Endothelial cell of umbilical vein (primary cell): ENCODE results near the gene PDPN. TPM values are rescaled to one million over a fixed set of nuclear protein-coding genes. Genes with fewer than 3 reads are reported as not detected.

Source experiments
- BruUV-seq: library from RNA; stranded (reverse); fragments of 400-500 nt; replicated peaks from 2 replicates; lab custom pipeline; 2021; lab: Mats Ljungman, UMichigan
- CTCF ChIA-PET: fragments of 300-600, 350-600 bp; sonication (Branson Sonifier 250); formaldehyde crosslinking; loops from one replicate; lab custom pipeline; 2021; ENCODE audit warnings: antibody characterized with exemption, inconsistent platforms; lab: Charles Lee
- POLR2A ChIA-PET: fragments of 300-600, 350-600 bp; sonication (Branson Sonifier 250); formaldehyde crosslinking; loops from one replicate; lab custom pipeline; 2021; ENCODE audit warnings: antibody characterized with exemption, inconsistent platforms; lab: Charles Lee
- DNase-seq: peaks from one replicate; pipeline ENCODE4 v3.0.0-alpha.2; 2011; ENCODE audit warnings: low read depth, low spot score
- FAIRE-seq: peaks from 2 replicates; lab custom pipeline; 2011; peaks lifted over from hg19 to GRCh38; lab: Jason Lieb, UNC
- H2AFZ ChIP-seq: 2 replicates; pipeline ENCODE4 v1.6.0; 2012; ENCODE audit warnings: low read depth, low read length, control low read depth, inconsistent platforms
- H3K27ac ChIP-seq: 2 replicates; pipeline ENCODE4 v1.5.1; 2011; ENCODE audit warnings: low read depth, mild to moderate bottlenecking, control low read depth, low read length, moderate library complexity; ENCODE audit not compliant: insufficient read depth
- H3K27me3 ChIP-seq, 2 experiments: 2 replicates each; pipeline versions ENCODE4 v1.6.0 to v1.6.1; 2011; ENCODE audit warnings: low read length in 2 of 2, mixed read lengths in 1 of 2; ENCODE audit not compliant: control insufficient read depth in 2 of 2, insufficient read depth in 2 of 2
- H3K36me3 ChIP-seq, 2 experiments: 2 replicates in 1 of 2; 3 replicates in 1 of 2; pipeline ENCODE4 v1.5.1; 2011; ENCODE audit warnings: low read length in 2 of 2, mild to moderate bottlenecking in 1 of 2, moderate library complexity in 1 of 2; ENCODE audit not compliant: control insufficient read depth in 2 of 2, insufficient read depth in 2 of 2; ENCODE audit errors: extremely low read depth in 1 of 2
- H3K4me1 ChIP-seq: 3 replicates; pipeline ENCODE4 v1.5.1; 2011; ENCODE audit warnings: mild to moderate bottlenecking, low read length; ENCODE audit not compliant: control insufficient read depth, insufficient read depth; ENCODE audit errors: extremely low read depth
- H3K4me2 ChIP-seq: 2 replicates; pipeline ENCODE4 v1.6.1; 2011; ENCODE audit warnings: low read length, control low read depth, mixed read lengths; ENCODE audit not compliant: insufficient read depth
- H3K4me3 ChIP-seq, 3 experiments: fragments of 200-600 bp in 1 of 3; sonication (generic), shearing (Covaris generic) in 1 of 3; replicated peaks in 1 of 3; 2 replicates each; pipeline ENCODE4 v1.5.1; 2011 to 2016; ENCODE audit warnings: control low read depth in 3 of 3, low read length in 3 of 3, mild to moderate bottlenecking in 2 of 3, inconsistent platforms in 1 of 3, low read depth in 1 of 3, moderate library complexity in 1 of 3; ENCODE audit not compliant: insufficient read depth in 1 of 3
- H3K79me2 ChIP-seq: 2 replicates; pipeline ENCODE4 v1.6.0; 2012; ENCODE audit warnings: low read length, inconsistent platforms; ENCODE audit not compliant: control insufficient read depth, insufficient read depth
- H3K9ac ChIP-seq: replicated peaks from 2 replicates; pipeline ENCODE3; 2011; ENCODE audit warnings: low read length, control low read depth; ENCODE audit not compliant: insufficient read depth; ENCODE audit errors: extremely low read depth
- H3K9me1 ChIP-seq: replicated peaks from 3 replicates; pipeline ENCODE4 v1.6.0; 2011; ENCODE audit warnings: mild to moderate bottlenecking, low read length; ENCODE audit not compliant: control insufficient read depth, insufficient read depth; ENCODE audit errors: extremely low read depth
- H3K9me3 ChIP-seq: replicated peaks from 2 replicates; pipeline ENCODE4 v1.5.1; 2012; ENCODE audit warnings: low read length, inconsistent platforms; ENCODE audit not compliant: control insufficient read depth, insufficient read depth
- H4K20me1 ChIP-seq: replicated peaks from 2 replicates; pipeline ENCODE3; 2011; ENCODE audit warnings: mild to moderate bottlenecking, low read length; ENCODE audit not compliant: control insufficient read depth, insufficient read depth; ENCODE audit errors: extremely low read depth
- CTCF ChIP-seq, 2 donors: IDR thresholded peaks; 1 replicate in 1 of 2; 2 replicates in 1 of 2; pipeline ENCODE4 v1.5.1; 2011; ENCODE audit warnings: low read length in 2 of 2, mild to moderate bottlenecking in 2 of 2, moderate library complexity in 2 of 2, control low read depth in 1 of 2, inconsistent platforms in 1 of 2, low read depth in 1 of 2; ENCODE audit not compliant: insufficient read depth in 1 of 2; ENCODE audit errors: extremely low read depth in 1 of 2
- EZH2 ChIP-seq: IDR thresholded peaks from 2 replicates; pipeline ENCODE4 v1.6.1; 2012; ENCODE audit warnings: borderline replicate concordance, low read depth, mild to moderate bottlenecking, moderate library complexity, low read length, inconsistent platforms; ENCODE audit not compliant: severe bottlenecking
- FOS ChIP-seq: IDR thresholded peaks from 2 replicates; pipeline ENCODE4 v1.6.1; 2011; ENCODE audit warnings: mild to moderate bottlenecking, low read length, moderate library complexity, borderline replicate concordance; ENCODE audit not compliant: insufficient read depth
- GATA2 ChIP-seq: IDR thresholded peaks from 2 replicates; pipeline ENCODE4 v1.7.0; 2011; ENCODE audit warnings: low read depth, mild to moderate bottlenecking, moderate library complexity, mixed read lengths, low read length; ENCODE audit not compliant: insufficient read length, insufficient read depth
- JUN ChIP-seq: IDR thresholded peaks from 2 replicates; pipeline ENCODE4 v1.6.1; 2011; ENCODE audit warnings: borderline replicate concordance, low read depth; ENCODE audit not compliant: insufficient read length, insufficient read depth
- MAX ChIP-seq: IDR thresholded peaks from 2 replicates; pipeline ENCODE4 v1.6.1; 2011; ENCODE audit not compliant: insufficient read depth, insufficient read length
- MYC ChIP-seq: IDR thresholded peaks from one replicate; pipeline ENCODE4 v1.6.1; 2011; ENCODE audit warnings: mild to moderate bottlenecking, low read depth, low read length
- POLR2A ChIP-seq: IDR thresholded peaks from 2 replicates; pipeline ENCODE4 v1.6.1; 2012; ENCODE audit warnings: low read depth, mild to moderate bottlenecking, control low read depth, low read length
- POLR2AphosphoS5 ChIP-seq: IDR thresholded peaks from 2 replicates; pipeline ENCODE4 v1.6.1; 2012; ENCODE audit warnings: low read depth, mild to moderate bottlenecking, control low read depth, low read length, moderate library complexity; ENCODE audit not compliant: insufficient read depth
- dilution Hi-C: fragments of 300-500 bp; cut with MboI; formaldehyde crosslinking; loops from one replicate; pipeline ENCODE4 v1.15.0; 2019; ENCODE audit warnings: low sequenced_read_pairs; ENCODE audit not compliant: extremely low pct_ligation_motif_present
- intact Hi-C: fragments of 100-400 bp; cut with micrococcal nuclease; formaldehyde crosslinking; loops from one replicate; pipeline ENCODE4 v1.10.0; 2022
- polyA plus RNA-seq, 4 experiments: library from polyadenylated mRNA; depleted of rRNA in 3 of 4; stranded (reverse) in 3 of 4; unstranded in 1 of 4; fragments of >200 nt; gene quantifications; 2 replicates each; pipeline versions ENCODE4 v1.2.1 to v1.2.3, GENCODE V29; 2011 to 2012; ENCODE audit warnings: missing spikeins in 1 of 4
- total RNA-seq: library from RNA; stranded (reverse); gene quantifications from 2 replicates; pipeline ENCODE4 v1.2.3, GENCODE V29; 2021

The PDPN gene
- total and polyA plus RNA-seq, 2 donors (not counting 3 experiments of a cell fraction or from before 2014, with no cell fraction given): not detected

DNA sequence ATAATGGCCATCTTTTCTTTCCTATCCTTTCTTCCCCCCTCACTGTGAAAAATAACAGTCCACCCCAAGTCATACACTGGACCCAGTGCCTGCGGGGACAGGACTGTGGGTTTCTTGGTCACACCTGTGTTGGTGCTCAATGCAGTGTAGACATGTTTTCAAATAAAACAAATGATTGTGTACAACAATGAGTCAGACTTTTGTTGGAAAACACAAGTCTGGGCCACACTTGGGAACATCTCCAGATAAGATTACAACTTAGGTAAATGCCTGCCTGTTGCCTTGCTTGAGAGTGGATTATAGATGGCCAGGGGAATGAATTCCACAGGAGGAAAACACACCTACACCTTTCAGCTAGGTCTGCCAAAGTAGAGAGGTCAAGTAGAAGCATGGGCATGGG is 34.1 kb downstream of the PDPN start:
- no peaks in the 10 kb centered on the region for H3K36me3 ChIP-seq
- no TSS peak for BruUV-seq
- H4K20me1 ChIP-seq: no peaks in the 10 kb centered on the region
- dilution Hi-C loops (no loop called here), intact Hi-C loops (no loop called here)
- ChIA-PET POLR2A (no interaction called here), CTCF (no interaction called here)
- no peak overlapping the region for H3K4me2 ChIP-seq
- no peak overlapping the region for H3K27ac ChIP-seq
- H3K9me3 ChIP-seq: peaks cover 4% of the 10 kb centered on the region
- H2AFZ ChIP-seq: no peak overlapping the region
- no peak for DNase-seq
- no peak for FAIRE-seq
- H3K9me1 ChIP-seq: no peaks in the 10 kb centered on the region
- no peaks in the 10 kb centered on the region for H3K4me1 ChIP-seq
- H3K27me3 ChIP-seq: no peaks in the 10 kb centered on the region
- H3K79me2 ChIP-seq: no peaks in the 10 kb centered on the region
- TF ChIP-seq GATA2: no peak
- TF ChIP-seq EZH2: no peak
- TF ChIP-seq POLR2A: no peak
- TF ChIP-seq FOS: no peak
- no peak for TF ChIP-seq POLR2AphosphoS5
- TF ChIP-seq JUN: no peak
- TF ChIP-seq MAX: no peak
- TF ChIP-seq CTCF (IDR thresholded peaks at IDR 0.05; ENCODE audit: extremely low read depth in 1 of 2, insufficient read depth in 1 of 2, low read depth in 1 of 2, low read length in 2 of 2): no peak
- TF ChIP-seq MYC: no peak
- H3K4me3 ChIP-seq: no peak overlapping the region
- H3K9ac ChIP-seq: no peak overlapping the region
